GM23338 (cell line): ENCODE measurements around the gene LYPD5. TPM values are rescaled to one million over a fixed set of nuclear protein-coding genes. Genes with fewer than 3 reads are reported as not detected.

Experiments used
- ATAC-seq: fragments of 200-7000 bp; cut with Tn5 transposase; 3 replicates; pipeline ENCODE4 v1.9.1; 2020
- DNase-seq: peaks from one replicate; pipeline ENCODE4 v3.0.0-alpha.2; 2015; ENCODE audit warnings: low spot score
- H2AFZ ChIP-seq: fragments of 200-600 bp; sonication (generic); 2 replicates; pipeline ENCODE4 v1.8.0; 2016; ENCODE audit warnings: antibody characterized with exemption, mild to moderate bottlenecking, moderate library complexity
- H3F3A ChIP-seq: fragments of 200-600 bp; sonication (generic); replicated peaks from 2 replicates; pipeline ENCODE4 v1.8.0; 2017; ENCODE audit warnings: antibody characterized with exemption, mixed run types, low read depth
- H3K27ac ChIP-seq: fragments of 200-600 bp; sonication (generic); 2 replicates; pipeline ENCODE4 v1.6.1; 2016; ENCODE audit warnings: low read depth
- H3K27me3 ChIP-seq: fragments of 200-600 bp; sonication (generic); 2 replicates; pipeline ENCODE4 v1.8.0; 2016; ENCODE audit warnings: mild to moderate bottlenecking, mixed run types, moderate library complexity; ENCODE audit not compliant: insufficient read depth
- H3K36me3 ChIP-seq: fragments of 200-600 bp; sonication (generic); 2 replicates; pipeline ENCODE4 v1.8.0; 2016; ENCODE audit warnings: mild to moderate bottlenecking; ENCODE audit not compliant: insufficient read depth
- H3K4me1 ChIP-seq: fragments of 200-600 bp; sonication (generic); 2 replicates; pipeline ENCODE4 v1.8.0; 2016; ENCODE audit warnings: mild to moderate bottlenecking, moderate library complexity; ENCODE audit not compliant: insufficient read depth
- H3K4me2 ChIP-seq: fragments of 200-600 bp; sonication (generic); 2 replicates; pipeline ENCODE4 v1.7.1; 2017; ENCODE audit warnings: mixed run types
- H3K4me3 ChIP-seq: fragments of 200-600 bp; sonication (generic); 2 replicates; pipeline ENCODE4 v1.6.1; 2016; ENCODE audit warnings: mixed run types
- H3K79me2 ChIP-seq: fragments of 200-600 bp; sonication (generic); replicated peaks from 2 replicates; pipeline ENCODE4 v1.8.0; 2017; ENCODE audit warnings: mild to moderate bottlenecking; ENCODE audit not compliant: insufficient read depth
- H3K9me2 ChIP-seq: fragments of 200-600 bp; sonication (generic); 2 replicates; pipeline ENCODE4 v1.8.0; 2017; ENCODE audit not compliant: insufficient read depth
- H4K20me1 ChIP-seq: fragments of 200-600 bp; sonication (generic); replicated peaks from 2 replicates; pipeline ENCODE4 v1.8.0; 2017; ENCODE audit warnings: mild to moderate bottlenecking; ENCODE audit not compliant: insufficient read depth
- H3K27ac Mint-ChIP-seq: 2 replicates; pipeline ENCODE4 v1.8.0; 2020; ENCODE audit warnings: inconsistent platforms, mild to moderate bottlenecking, moderate library complexity, mixed read lengths
- H3K27me3 Mint-ChIP-seq: 3 replicates; pipeline ENCODE4 v1.8.0; 2022; ENCODE audit warnings: low read depth, mild to moderate bottlenecking, moderate library complexity, mixed read lengths, inconsistent platforms; ENCODE audit not compliant: insufficient read depth, poor library complexity
- H3K36me3 Mint-ChIP-seq: 3 replicates; pipeline ENCODE4 v1.8.0; 2021; ENCODE audit warnings: low read depth, mild to moderate bottlenecking, inconsistent platforms, moderate library complexity, mixed read lengths
- H3K4me1 Mint-ChIP-seq: 3 replicates; pipeline ENCODE4 v1.8.0; 2020; ENCODE audit warnings: mild to moderate bottlenecking, inconsistent platforms, mixed read lengths
- H3K4me3 Mint-ChIP-seq: 3 replicates; pipeline ENCODE4 v1.8.0; 2021; ENCODE audit warnings: moderate library complexity, mild to moderate bottlenecking, inconsistent platforms, mixed read lengths
- H3K9me3 Mint-ChIP-seq: 3 replicates; pipeline ENCODE4 v1.8.0; 2020; ENCODE audit warnings: moderate library complexity, mild to moderate bottlenecking, inconsistent platforms, mixed read lengths
- EZH2 ChIP-seq: fragments of 200-600 bp; sonication (generic); IDR thresholded peaks from one replicate; pipeline ENCODE4 v1.8.0; 2017; ENCODE audit warnings: antibody characterized with exemption, mild to moderate bottlenecking, low read depth; ENCODE audit not compliant: unreplicated experiment
- JUNB ChIP-seq: IDR thresholded peaks from one replicate; pipeline ENCODE4 v1.6.1; 2016; ENCODE audit warnings: antibody characterized with exemption; ENCODE audit not compliant: unreplicated experiment
- NANOG ChIP-seq: IDR thresholded peaks from 2 replicates; pipeline ENCODE4 v1.6.1; 2016; ENCODE audit warnings: antibody characterized with exemption, borderline replicate concordance
- STAT1 ChIP-seq: IDR thresholded peaks from one replicate; pipeline ENCODE4 v1.6.1; 2016; ENCODE audit warnings: antibody characterized with exemption; ENCODE audit not compliant: unreplicated experiment
- ZNF114 ChIP-seq: fragments of 250-450 bp; sonication (Bioruptor Pico); IDR thresholded peaks from 2 replicates; pipeline ENCODE4 v1.5.0; 2020; ENCODE audit warnings: mild to moderate bottlenecking, moderate library complexity
- ZNF331 ChIP-seq: fragments of 250-450 bp; sonication (Bioruptor Pico); IDR thresholded peaks from 2 replicates; pipeline ENCODE4 v1.5.0; 2020; ENCODE audit warnings: low read depth, mild to moderate bottlenecking, moderate library complexity
- polyA plus RNA-seq: library from polyadenylated mRNA; unstranded; fragments of >200 nt; fragmentation: Nextera tagmentation; extraction: Ambion mirVana; gene quantifications from 2 replicates; pipeline ENCODE4 v1.2.1, GENCODE V29; 2016
- total RNA-seq: library from RNA; depleted of rRNA; stranded (reverse); fragments of >200 nt; shearing (Covaris generic); gene quantifications from 2 replicates; pipeline ENCODE4 v1.2.3, GENCODE V29; 2014
- TF ChIP-seq, protein P1 (sequence below): fragments of 250-450 bp; sonication (Bioruptor Pico); IDR thresholded peaks from 2 replicates; pipeline ENCODE4 v1.5.0; 2020; ENCODE audit warnings: mild to moderate bottlenecking, moderate library complexity
- TF ChIP-seq, protein P2 (sequence below), 2 experiments: fragments of 200-600 bp in 1 of 2; sonication (generic) in 1 of 2; conservative IDR thresholded peaks; 2 replicates each; pipeline versions ENCODE4 v1.5.1 to v1.6.1; 2016 to 2017; ENCODE audit warnings: antibody characterized with exemption in 2 of 2, low read depth in 2 of 2, mild to moderate bottlenecking in 2 of 2, moderate library complexity in 1 of 2

Gene LYPD5
- total and polyA plus RNA-seq, 2 experiments from 2014 or later: 1.1 to 1.5 TPM

DNA sequence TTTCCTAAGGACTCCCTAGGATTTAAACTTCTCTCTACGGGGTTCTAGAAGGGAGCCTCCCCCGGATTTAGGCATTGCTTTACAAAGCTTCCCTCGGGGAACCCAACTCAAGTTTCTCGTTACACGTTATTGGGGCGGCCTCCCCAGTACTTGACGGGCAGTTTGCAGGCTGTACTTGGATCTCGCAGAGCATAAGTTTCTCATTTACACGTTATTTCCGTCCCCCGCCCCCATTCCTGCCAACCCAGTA lies 48.1 kb downstream of the LYPD5 start (continued):
- TF ChIP-seq, protein P1, sequence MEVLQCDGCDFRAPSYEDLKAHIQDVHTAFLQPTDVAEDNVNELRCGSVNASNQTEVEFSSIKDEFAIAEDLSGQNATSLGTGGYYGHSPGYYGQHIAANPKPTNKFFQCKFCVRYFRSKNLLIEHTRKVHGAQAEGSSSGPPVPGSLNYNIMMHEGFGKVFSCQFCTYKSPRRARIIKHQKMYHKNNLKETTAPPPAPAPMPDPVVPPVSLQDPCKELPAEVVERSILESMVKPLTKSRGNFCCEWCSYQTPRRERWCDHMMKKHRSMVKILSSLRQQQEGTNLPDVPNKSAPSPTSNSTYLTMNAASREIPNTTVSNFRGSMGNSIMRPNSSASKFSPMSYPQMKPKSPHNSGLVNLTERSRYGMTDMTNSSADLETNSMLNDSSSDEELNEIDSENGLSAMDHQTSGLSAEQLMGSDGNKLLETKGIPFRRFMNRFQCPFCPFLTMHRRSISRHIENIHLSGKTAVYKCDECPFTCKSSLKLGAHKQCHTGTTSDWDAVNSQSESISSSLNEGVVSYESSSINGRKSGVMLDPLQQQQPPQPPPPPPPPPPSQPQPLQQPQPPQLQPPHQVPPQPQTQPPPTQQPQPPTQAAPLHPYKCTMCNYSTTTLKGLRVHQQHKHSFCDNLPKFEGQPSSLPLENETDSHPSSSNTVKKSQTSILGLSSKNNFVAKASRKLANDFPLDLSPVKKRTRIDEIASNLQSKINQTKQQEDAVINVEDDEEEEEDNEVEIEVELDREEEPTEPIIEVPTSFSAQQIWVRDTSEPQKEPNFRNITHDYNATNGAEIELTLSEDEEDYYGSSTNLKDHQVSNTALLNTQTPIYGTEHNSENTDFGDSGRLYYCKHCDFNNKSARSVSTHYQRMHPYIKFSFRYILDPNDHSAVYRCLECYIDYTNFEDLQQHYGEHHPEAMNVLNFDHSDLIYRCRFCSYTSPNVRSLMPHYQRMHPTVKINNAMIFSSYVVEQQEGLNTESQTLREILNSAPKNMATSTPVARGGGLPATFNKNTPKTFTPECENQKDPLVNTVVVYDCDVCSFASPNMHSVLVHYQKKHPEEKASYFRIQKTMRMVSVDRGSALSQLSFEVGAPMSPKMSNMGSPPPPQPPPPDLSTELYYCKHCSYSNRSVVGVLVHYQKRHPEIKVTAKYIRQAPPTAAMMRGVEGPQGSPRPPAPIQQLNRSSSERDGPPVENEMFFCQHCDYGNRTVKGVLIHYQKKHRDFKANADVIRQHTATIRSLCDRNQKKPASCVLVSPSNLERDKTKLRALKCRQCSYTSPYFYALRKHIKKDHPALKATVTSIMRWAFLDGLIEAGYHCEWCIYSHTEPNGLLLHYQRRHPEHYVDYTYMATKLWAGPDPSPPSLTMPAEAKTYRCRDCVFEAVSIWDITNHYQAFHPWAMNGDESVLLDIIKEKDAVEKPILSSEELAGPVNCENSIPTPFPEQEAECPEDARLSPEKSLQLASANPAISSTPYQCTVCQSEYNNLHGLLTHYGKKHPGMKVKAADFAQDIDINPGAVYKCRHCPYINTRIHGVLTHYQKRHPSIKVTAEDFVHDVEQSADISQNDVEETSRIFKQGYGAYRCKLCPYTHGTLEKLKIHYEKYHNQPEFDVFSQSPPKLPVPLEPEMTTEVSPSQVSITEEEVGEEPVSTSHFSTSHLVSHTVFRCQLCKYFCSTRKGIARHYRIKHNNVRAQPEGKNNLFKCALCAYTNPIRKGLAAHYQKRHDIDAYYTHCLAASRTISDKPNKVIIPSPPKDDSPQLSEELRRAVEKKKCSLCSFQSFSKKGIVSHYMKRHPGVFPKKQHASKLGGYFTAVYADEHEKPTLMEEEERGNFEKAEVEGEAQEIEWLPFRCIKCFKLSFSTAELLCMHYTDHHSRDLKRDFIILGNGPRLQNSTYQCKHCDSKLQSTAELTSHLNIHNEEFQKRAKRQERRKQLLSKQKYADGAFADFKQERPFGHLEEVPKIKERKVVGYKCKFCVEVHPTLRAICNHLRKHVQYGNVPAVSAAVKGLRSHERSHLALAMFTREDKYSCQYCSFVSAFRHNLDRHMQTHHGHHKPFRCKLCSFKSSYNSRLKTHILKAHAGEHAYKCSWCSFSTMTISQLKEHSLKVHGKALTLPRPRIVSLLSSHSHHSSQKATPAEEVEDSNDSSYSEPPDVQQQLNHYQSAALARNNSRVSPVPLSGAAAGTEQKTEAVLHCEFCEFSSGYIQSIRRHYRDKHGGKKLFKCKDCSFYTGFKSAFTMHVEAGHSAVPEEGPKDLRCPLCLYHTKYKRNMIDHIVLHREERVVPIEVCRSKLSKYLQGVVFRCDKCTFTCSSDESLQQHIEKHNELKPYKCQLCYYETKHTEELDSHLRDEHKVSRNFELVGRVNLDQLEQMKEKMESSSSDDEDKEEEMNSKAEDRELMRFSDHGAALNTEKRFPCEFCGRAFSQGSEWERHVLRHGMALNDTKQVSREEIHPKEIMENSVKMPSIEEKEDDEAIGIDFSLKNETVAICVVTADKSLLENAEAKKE: no peak
- TF ChIP-seq, protein P2, sequence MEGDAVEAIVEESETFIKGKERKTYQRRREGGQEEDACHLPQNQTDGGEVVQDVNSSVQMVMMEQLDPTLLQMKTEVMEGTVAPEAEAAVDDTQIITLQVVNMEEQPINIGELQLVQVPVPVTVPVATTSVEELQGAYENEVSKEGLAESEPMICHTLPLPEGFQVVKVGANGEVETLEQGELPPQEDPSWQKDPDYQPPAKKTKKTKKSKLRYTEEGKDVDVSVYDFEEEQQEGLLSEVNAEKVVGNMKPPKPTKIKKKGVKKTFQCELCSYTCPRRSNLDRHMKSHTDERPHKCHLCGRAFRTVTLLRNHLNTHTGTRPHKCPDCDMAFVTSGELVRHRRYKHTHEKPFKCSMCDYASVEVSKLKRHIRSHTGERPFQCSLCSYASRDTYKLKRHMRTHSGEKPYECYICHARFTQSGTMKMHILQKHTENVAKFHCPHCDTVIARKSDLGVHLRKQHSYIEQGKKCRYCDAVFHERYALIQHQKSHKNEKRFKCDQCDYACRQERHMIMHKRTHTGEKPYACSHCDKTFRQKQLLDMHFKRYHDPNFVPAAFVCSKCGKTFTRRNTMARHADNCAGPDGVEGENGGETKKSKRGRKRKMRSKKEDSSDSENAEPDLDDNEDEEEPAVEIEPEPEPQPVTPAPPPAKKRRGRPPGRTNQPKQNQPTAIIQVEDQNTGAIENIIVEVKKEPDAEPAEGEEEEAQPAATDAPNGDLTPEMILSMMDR (conservative IDR thresholded peaks at IDR 0.05; ENCODE audit: low read depth in 2 of 2): no peak
- TF ChIP-seq JUNB (no peak), NANOG (no peak), ZNF114 (CRISPR knock-in tag) (no peak), ZNF331 (CRISPR knock-in tag) (no peak)

DNA sequence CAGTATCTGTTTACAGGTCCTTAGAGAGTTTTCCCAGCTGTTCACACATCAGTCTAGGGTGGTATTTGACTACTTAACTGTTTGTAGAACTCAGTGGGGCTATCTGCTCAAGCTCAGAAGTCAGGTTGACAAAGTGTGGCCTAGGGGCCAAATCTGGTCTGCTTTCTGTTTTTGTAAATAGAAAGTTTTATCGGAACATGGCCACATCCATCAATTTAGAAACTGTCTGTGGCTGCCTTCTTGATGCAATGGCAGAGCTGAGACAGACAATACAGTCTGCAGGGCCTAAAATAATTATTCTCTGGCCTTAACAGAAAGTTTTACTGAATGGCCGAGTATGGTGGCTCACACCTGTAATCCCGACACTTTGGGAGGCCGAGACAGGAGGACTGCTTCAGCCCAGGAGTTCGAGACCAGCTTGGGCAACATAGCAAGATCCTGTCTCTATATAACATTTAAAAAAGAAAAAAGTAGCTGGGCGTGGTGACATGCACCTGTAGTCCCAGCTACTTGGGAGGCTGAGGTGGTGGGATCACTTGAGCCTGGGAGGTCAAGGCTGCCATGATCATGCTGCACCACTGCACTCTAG lies 49.9 kb downstream of the LYPD5 start:
- Histone ChIP-seq H3K27ac (no peak overlapping the region), H3K4me3 (no peak overlapping the region), H2AFZ (no peak overlapping the region), H3K4me1 (peaks cover 6% of the 10 kb centered on the region; the same call in 1 of the 2 replicates), H3K27me3 (no peaks in the 10 kb centered on the region), H3K79me2 (peaks cover 23% of the 10 kb centered on the region), H4K20me1 (no peaks in the 10 kb centered on the region; the same call in 1 of the 2 replicates), H3K4me2 (no peak overlapping the region), H3K9me2 (no peaks in the 10 kb centered on the region), H3K36me3 (no peaks in the 10 kb centered on the region; the same call in 1 of the 2 replicates), H3F3A (0 out of 2 replicates have a peak, but pooled peaks cover 6% of the 10 kb centered on the region)
- Mint-ChIP-seq H3K27ac (no peak overlapping the region), H3K4me3 (no peak overlapping the region), H3K4me1 (peaks cover 6% of the 10 kb centered on the region; the same call in 2 of the 3 replicates), H3K27me3 (peaks cover 20% of the 10 kb centered on the region), H3K9me3 (no peaks in the 10 kb centered on the region; the same call in 2 of the 3 replicates), H3K36me3 (peaks cover 45% of the 10 kb centered on the region)
- no peak for DNase-seq
- TF ChIP-seq NANOG (no peak), EZH2 (no peak), STAT1 (no peak)
- no peak for ATAC-seq
